K562 (cell line): ENCODE results near the gene ADAM23. TPM values are rescaled to one million over a fixed set of nuclear protein-coding genes. Genes with fewer than 3 reads are reported as not detected.

ENCODE experiments used
- ATAC-seq: fragments of 200-7000 bp; cut with Tn5 transposase; 3 replicates; pipeline ENCODE4 v1.9.1; 2020; ENCODE audit warnings: moderate library complexity
- BruUV-seq: library from RNA; stranded (reverse); fragments of 400-500 nt; replicated peaks from 2 replicates; lab custom pipeline; 2021; lab: Mats Ljungman, UMichigan
- CTCF ChIA-PET: fragments of 300-600 bp; formaldehyde crosslinking; extraction: SDS; loops from one replicate; lab custom pipeline; 2021; ENCODE audit warnings: low intra/inter-chr PET ratio; lab: Yijun Ruan, JAX
- POLR2A ChIA-PET: fragments of 300-600, 350-650 bp; sonication (Branson Sonifier 250); formaldehyde crosslinking; extraction: SDS; loops from one replicate; lab custom pipeline; 2021; ENCODE audit warnings: antibody characterized with exemption, inconsistent platforms; lab: Yijun Ruan, JAX
- DNase-seq, 4 experiments: peaks; one replicate each; pipeline versions ENCODE4 v3.0.0 to v3.0.0-alpha.2; 2011 to 2018; ENCODE audit warnings: low spot score in 3 of 4, mixed read lengths in 3 of 4; ENCODE audit errors: extremely low read depth in 1 of 4
- FAIRE-seq: peaks from 2 replicates; lab custom pipeline; 2011; peaks lifted over from hg19 to GRCh38; lab: Jason Lieb, UNC
- H2AFZ ChIP-seq: 2 replicates; pipeline ENCODE4 v1.6.0; 2011; ENCODE audit warnings: low read depth, low read length, control low read depth, inconsistent platforms
- H3K27ac ChIP-seq: fragments of 200-600 bp; 3 replicates; pipeline ENCODE4 v1.8.0; 2011; ENCODE audit warnings: low read depth, mild to moderate bottlenecking, control low read depth, inconsistent platforms, low read length, moderate library complexity, mixed read lengths; ENCODE audit errors: extremely low read depth
- H3K27me3 ChIP-seq, 2 experiments: fragments of 300-600 bp in 1 of 2; 2 replicates in 1 of 2; 3 replicates in 1 of 2; pipeline versions ENCODE4 v1.6.0 to v1.8.0; 2011; ENCODE audit warnings: inconsistent platforms in 2 of 2, low read length in 2 of 2, mild to moderate bottlenecking in 1 of 2, mixed read lengths in 1 of 2, moderate library complexity in 1 of 2; ENCODE audit not compliant: control insufficient read depth in 2 of 2, insufficient read depth in 2 of 2
- H3K36me3 ChIP-seq: fragments of 300-600 bp; 3 replicates; pipeline ENCODE4 v1.8.0; 2011; ENCODE audit warnings: mild to moderate bottlenecking, low read length, inconsistent platforms; ENCODE audit not compliant: control insufficient read depth, insufficient read depth
- H3K4me1 ChIP-seq, 2 experiments: fragments of 200-600 bp in 1 of 2; replicated peaks in 1 of 2; 2 replicates in 1 of 2; 3 replicates in 1 of 2; pipeline versions ENCODE4 v1.5.1 to v1.8.0; 2011; ENCODE audit warnings: inconsistent platforms in 2 of 2, low read length in 2 of 2, mild to moderate bottlenecking in 1 of 2, mixed read lengths in 1 of 2, moderate library complexity in 1 of 2; ENCODE audit not compliant: control insufficient read depth in 2 of 2, insufficient read depth in 2 of 2
- H3K4me2 ChIP-seq: 2 replicates; pipeline ENCODE4 v1.6.1; 2011; ENCODE audit warnings: low read length, control low read depth, inconsistent platforms, mixed read lengths; ENCODE audit not compliant: insufficient read depth
- H3K4me3 ChIP-seq: fragments of 200-600 bp; sonication (generic), shearing (Covaris generic); 2 replicates; pipeline ENCODE4 v1.5.1; 2016; ENCODE audit warnings: control low read depth, inconsistent platforms
- H3K79me2 ChIP-seq: fragments of 200-600 bp; 3 replicates; pipeline ENCODE4 v1.8.0; 2011; ENCODE audit warnings: low read length, inconsistent platforms; ENCODE audit not compliant: control insufficient read depth, insufficient read depth
- H3K9ac ChIP-seq, 2 experiments: 2 replicates each; pipeline versions ENCODE4 v1.6.0 to v1.6.1; 2011; ENCODE audit warnings: low read depth in 2 of 2, low read length in 2 of 2, control low read depth in 1 of 2, inconsistent platforms in 1 of 2, mild to moderate bottlenecking in 1 of 2, mixed read lengths in 1 of 2; ENCODE audit not compliant: insufficient read depth in 1 of 2
- H3K9me1 ChIP-seq: one replicate; pipeline ENCODE4 v1.6.0; 2011; ENCODE audit warnings: inconsistent platforms, mild to moderate bottlenecking, low read length, moderate library complexity; ENCODE audit not compliant: control insufficient read depth, insufficient read depth
- H3K9me3 ChIP-seq: replicated peaks from 2 replicates; pipeline ENCODE4 v1.5.1; 2011; ENCODE audit warnings: low read depth, low read length, inconsistent platforms; ENCODE audit not compliant: control insufficient read depth, insufficient read depth
- H4K20me1 ChIP-seq: replicated peaks from 2 replicates; pipeline ENCODE4 v1.6.1; 2011; ENCODE audit warnings: low read length, inconsistent platforms, mixed read lengths; ENCODE audit not compliant: control insufficient read depth, insufficient read depth
- CHD4 ChIP-seq: fragments of 200-600 bp; sonication (generic); IDR thresholded peaks from 3 replicates; pipeline ENCODE4 v1.6.1; 2012; ENCODE audit warnings: low read depth, mild to moderate bottlenecking, mixed read lengths, low read length, inconsistent platforms; ENCODE audit not compliant: insufficient read depth, insufficient replicate concordance, poor library complexity, severe bottlenecking
- LARP7 ChIP-seq: fragments of 450-650 bp; IDR thresholded peaks from 2 replicates; pipeline ENCODE4 v1.6.1; 2016
- NBN ChIP-seq: fragments of 450-650 bp; IDR thresholded peaks from 2 replicates; pipeline ENCODE4 v1.6.1; 2016; ENCODE audit warnings: low read depth, mild to moderate bottlenecking
- NUFIP1 ChIP-seq: fragments of 450-650 bp; IDR thresholded peaks from 2 replicates; pipeline ENCODE4 v1.6.1; 2018; ENCODE audit not compliant: partially characterized antibody
- SIRT6 ChIP-seq: IDR thresholded peaks from one replicate; pipeline ENCODE4 v1.6.1; 2012; ENCODE audit warnings: low read depth, mild to moderate bottlenecking, control low read depth, inconsistent platforms, low read length, moderate library complexity
- STAT5B ChIP-seq: fragments of 250-450 bp; sonication (Bioruptor Pico); IDR thresholded peaks from 2 replicates; pipeline ENCODE4 v1.8.0; 2021; ENCODE audit warnings: mild to moderate bottlenecking, inconsistent platforms
- TRIM24 ChIP-seq, 2 experiments: fragments of 450-650 bp; IDR thresholded peaks; 2 replicates each; pipeline ENCODE4 v1.6.1; 2016
- TRIM28 ChIP-seq: fragments of 450-650 bp; IDR thresholded peaks from 2 replicates; pipeline ENCODE4 v1.6.1; 2017
- ZNF224 ChIP-seq: sonication (generic); formaldehyde crosslinking; IDR thresholded peaks from 2 replicates; pipeline ENCODE4 v1.8.0; 2022; ENCODE audit warnings: mild to moderate bottlenecking, missing genetic modification reagents
- WGBS: fragments of 100-300 bp; shearing (Covaris generic); methylation state at CpG from one replicate; pipeline ENCODE4 v1.1.6; 2016; ENCODE audit warnings: low coverage, mixed read lengths; ENCODE audit not compliant: insufficient coverage; ENCODE audit errors: missing lambda C conversion rate; 5-methylcytosine and 5-hydroxymethylcytosine counted together
- in situ Hi-C: fragments of 300-500 bp; cut with MboI; formaldehyde crosslinking; loops from 4 replicates; pipeline ENCODE4 v1.15.0; 2018; ENCODE audit warnings: inconsistent platforms, mixed read lengths
- intact Hi-C: fragments of 100-400 bp; cut with micrococcal nuclease; formaldehyde crosslinking; loops from 2 replicates; pipeline ENCODE4 v1.14.2; 2022
- polyA plus RNA-seq, 8 experiments: library from polyadenylated mRNA; depleted of rRNA in 4 of 8; stranded (reverse) in 5 of 8; unstranded in 3 of 8; fragments of >200 nt; fragmentation: Nextera tagmentation in 2 of 8; fragmentation: Illumina TruSeq in 1 of 8; extraction: Ambion mirVana in 2 of 8; extraction: Trizol in 1 of 8; gene quantifications; 2 replicates each; pipeline versions ENCODE4 v1.2.1 to v1.2.3, GENCODE V29; 2011 to 2014; ENCODE audit warnings: inconsistent platforms in 1 of 8, missing spikeins in 1 of 8
- total RNA-seq, 7 experiments: library from RNA; depleted of rRNA in 6 of 7; stranded (reverse); fragments of >200 nt in 6 of 7; fragmentation: Illumina TruSeq in 2 of 7; extraction: Trizol in 2 of 7; gene quantifications; 2 replicates each; pipeline versions ENCODE4 v1.2.1 to v1.2.3, GENCODE V29; 2011 to 2021; ENCODE audit warnings: low replicate concordance in 1 of 7
- TF ChIP-seq, protein P1 (sequence below): fragments of 200-400 bp; formaldehyde crosslinking; IDR thresholded peaks from 2 replicates; pipeline ENCODE4 v1.6.1; 2017; ENCODE audit warnings: mild to moderate bottlenecking, low read depth, low read length, moderate library complexity
- TF ChIP-seq, protein P2 (sequence below): sonication (generic); formaldehyde crosslinking; IDR thresholded peaks from 2 replicates; pipeline ENCODE4 v1.4.0; 2020; ENCODE audit warnings: mild to moderate bottlenecking, missing genetic modification reagents

ADAM23 gene
- total and polyA plus RNA-seq, 9 of the 15 experiments (the other 6 are each of a cell fraction or from before 2014, with no cell fraction given): 0.02 TPM; not detected in 8

DNA sequence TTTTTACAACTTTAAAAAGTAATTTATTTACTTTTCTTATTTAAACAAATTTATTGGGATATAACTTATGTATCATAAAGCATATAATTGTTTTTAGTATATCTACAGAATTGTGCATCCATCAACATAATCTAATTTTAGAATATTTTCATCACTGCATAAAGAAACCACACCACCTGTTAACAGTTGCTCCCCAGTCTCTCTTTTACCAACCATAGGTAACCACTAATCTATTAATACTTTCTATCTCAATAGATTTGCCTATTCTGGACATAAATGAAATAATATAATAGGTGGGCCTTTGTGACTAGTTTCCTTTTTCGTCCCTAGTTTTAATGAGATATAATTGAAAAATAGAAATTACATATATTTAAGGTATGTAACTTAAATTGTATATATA lies 90.6 kb downstream of the ADAM23 start:
- no peak overlapping the region for H2AFZ ChIP-seq
- no peak overlapping the region for H3K4me2 ChIP-seq
- BruUV-seq: no TSS peak
- TF ChIP-seq NBN (no peak), LARP7 (no peak), TRIM24 (IDR thresholded peaks at IDR 0.05) (no peak), CHD4 (no peak), ZNF224 (CRISPR knock-in tag) (no peak), STAT5B (no peak), NUFIP1 (no peak), SIRT6 (no peak), TRIM28 (no peak)
- TF ChIP-seq, protein P1, sequence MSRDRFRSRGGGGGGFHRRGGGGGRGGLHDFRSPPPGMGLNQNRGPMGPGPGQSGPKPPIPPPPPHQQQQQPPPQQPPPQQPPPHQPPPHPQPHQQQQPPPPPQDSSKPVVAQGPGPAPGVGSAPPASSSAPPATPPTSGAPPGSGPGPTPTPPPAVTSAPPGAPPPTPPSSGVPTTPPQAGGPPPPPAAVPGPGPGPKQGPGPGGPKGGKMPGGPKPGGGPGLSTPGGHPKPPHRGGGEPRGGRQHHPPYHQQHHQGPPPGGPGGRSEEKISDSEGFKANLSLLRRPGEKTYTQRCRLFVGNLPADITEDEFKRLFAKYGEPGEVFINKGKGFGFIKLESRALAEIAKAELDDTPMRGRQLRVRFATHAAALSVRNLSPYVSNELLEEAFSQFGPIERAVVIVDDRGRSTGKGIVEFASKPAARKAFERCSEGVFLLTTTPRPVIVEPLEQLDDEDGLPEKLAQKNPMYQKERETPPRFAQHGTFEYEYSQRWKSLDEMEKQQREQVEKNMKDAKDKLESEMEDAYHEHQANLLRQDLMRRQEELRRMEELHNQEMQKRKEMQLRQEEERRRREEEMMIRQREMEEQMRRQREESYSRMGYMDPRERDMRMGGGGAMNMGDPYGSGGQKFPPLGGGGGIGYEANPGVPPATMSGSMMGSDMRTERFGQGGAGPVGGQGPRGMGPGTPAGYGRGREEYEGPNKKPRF: no peak
- TF ChIP-seq, protein P2, sequence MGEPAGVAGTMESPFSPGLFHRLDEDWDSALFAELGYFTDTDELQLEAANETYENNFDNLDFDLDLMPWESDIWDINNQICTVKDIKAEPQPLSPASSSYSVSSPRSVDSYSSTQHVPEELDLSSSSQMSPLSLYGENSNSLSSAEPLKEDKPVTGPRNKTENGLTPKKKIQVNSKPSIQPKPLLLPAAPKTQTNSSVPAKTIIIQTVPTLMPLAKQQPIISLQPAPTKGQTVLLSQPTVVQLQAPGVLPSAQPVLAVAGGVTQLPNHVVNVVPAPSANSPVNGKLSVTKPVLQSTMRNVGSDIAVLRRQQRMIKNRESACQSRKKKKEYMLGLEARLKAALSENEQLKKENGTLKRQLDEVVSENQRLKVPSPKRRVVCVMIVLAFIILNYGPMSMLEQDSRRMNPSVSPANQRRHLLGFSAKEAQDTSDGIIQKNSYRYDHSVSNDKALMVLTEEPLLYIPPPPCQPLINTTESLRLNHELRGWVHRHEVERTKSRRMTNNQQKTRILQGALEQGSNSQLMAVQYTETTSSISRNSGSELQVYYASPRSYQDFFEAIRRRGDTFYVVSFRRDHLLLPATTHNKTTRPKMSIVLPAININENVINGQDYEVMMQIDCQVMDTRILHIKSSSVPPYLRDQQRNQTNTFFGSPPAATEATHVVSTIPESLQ: no peak
- intact Hi-C loops (no loop called here), in situ Hi-C loops (no loop called here)
- H3K27me3 ChIP-seq: no peaks in the 10 kb centered on the region
- no peak overlapping the region for H3K4me3 ChIP-seq
- WGBS: 0% methylated on average over 1 of the region's 1 CpG
- no peaks in the 10 kb centered on the region for H3K9me1 ChIP-seq
- ChIA-PET POLR2A (interaction anchor here (0.6 kb wide), 1 partner anchor 992 kb away, joined by 4 read pairs; no protein-coding TSS in a partner anchor), CTCF (no interaction called here)
- H3K79me2 ChIP-seq: no peaks in the 10 kb centered on the region
- no peak overlapping the region for H3K27ac ChIP-seq
- no peak overlapping the region for H3K9ac ChIP-seq
- no peaks in the 10 kb centered on the region for H3K4me1 ChIP-seq
- FAIRE-seq (no peak), DNase-seq (no peak), ATAC-seq (no peak)
- H3K36me3 ChIP-seq: no peaks in the 10 kb centered on the region
- no peaks in the 10 kb centered on the region for H4K20me1 ChIP-seq
- H3K9me3 ChIP-seq: no peaks in the 10 kb centered on the region
